ENCODE results near the gene ZWILCH. TPM values are rescaled to one million over a fixed set of nuclear protein-coding genes. Genes with fewer than 3 reads are reported as not detected.

The ZWILCH gene
- total RNA-seq, 1 experiment from 2014 or later, result 50.2 TPM

- TF ChIP-seq ZSCAN18 (CRISPR knock-in tag; IDR thresholded peaks at IDR 0.05) (no peak), ZNF512 (CRISPR knock-in tag; IDR thresholded peaks at IDR 0.05; ENCODE audit: borderline replicate concordance) (no peak)
These were observed 18.8 kb downstream of the ZWILCH start (continued) for GRCh38 chr15:66523926-66524325.

GRCh38 chr15:66524838-66525237 lies 19.7 kb downstream of the ZWILCH start:
- Mint-ChIP-seq H3K4me3 (no peak overlapping the region), H3K9me3 (no peaks in the 10 kb centered on the region), H3K36me3 (peaks cover 35% of the 10 kb centered on the region), H3K27ac (0 out of 2 replicates have a peak overlapping the region, but pooled peaks have one; percentile 24), H3K4me1 (no peaks in the 10 kb centered on the region), H3K27me3 (ENCODE audit: low read depth) (no peaks in the 10 kb centered on the region)
- no peak for TF ChIP-seq EMX1 (CRISPR knock-in tag; IDR thresholded peaks at IDR 0.05)
- TF ChIP-seq TP53 (CRISPR knock-in tag; IDR thresholded peaks at IDR 0.05), result no peak
- no peak for TF ChIP-seq GRHL2 (CRISPR knock-in tag; IDR thresholded peaks at IDR 0.05; ENCODE audit: insufficient replicate concordance, severe bottlenecking)
- no peak for TF ChIP-seq SOX15 (CRISPR knock-in tag; IDR thresholded peaks at IDR 0.05)
- no peak for TF ChIP-seq ZBTB43 (CRISPR knock-in tag; IDR thresholded peaks at IDR 0.05)
- TF ChIP-seq TEAD1 (CRISPR knock-in tag; IDR thresholded peaks at IDR 0.05), result no peak
- TF ChIP-seq CREB1 (CRISPR knock-in tag; IDR thresholded peaks at IDR 0.05), result no peak
- no peak for TF ChIP-seq JUN (CRISPR knock-in tag; IDR thresholded peaks at IDR 0.05)
- no peak for TF ChIP-seq FOXJ3 (CRISPR knock-in tag; IDR thresholded peaks at IDR 0.05; ENCODE audit: borderline replicate concordance)
- TF ChIP-seq AFF4 (CRISPR knock-in tag; IDR thresholded peaks at IDR 0.05; ENCODE audit: borderline replicate concordance), result no peak
- no peak for TF ChIP-seq ZNF396 (CRISPR knock-in tag; IDR thresholded peaks at IDR 0.05; ENCODE audit: borderline replicate concordance)
- TF ChIP-seq PRDM15 (CRISPR knock-in tag; IDR thresholded peaks at IDR 0.05), result no peak
- TF ChIP-seq FOXP4 (CRISPR knock-in tag; IDR thresholded peaks at IDR 0.05), result no peak
- TF ChIP-seq USF2 (CRISPR knock-in tag; IDR thresholded peaks at IDR 0.05), result no peak
- no peak for DNase-seq (ENCODE audit: low spot score)
- ChIA-PET CTCF (interaction anchor here (1.0 kb wide), 1 partner anchor 39 kb away, joined by 3 read pairs; no protein-coding TSS in a partner anchor), POLR2A (no interaction called here)
- ATAC-seq, result no peak

All from WTC11 (cell line).